RWPE1 (cell line): ENCODE measurements around the gene SLMAP.

Source experiments
- CTCF ChIA-PET: fragments of 350-600 bp; sonication (Branson Sonifier 250); formaldehyde crosslinking; extraction: SDS; loops from one replicate; lab custom pipeline; 2021; lab: Yijun Ruan, JAX
- POLR2A ChIA-PET: fragments of 400-600 bp; formaldehyde crosslinking; extraction: SDS; loops from one replicate; lab custom pipeline; 2020; ENCODE audit warnings: antibody characterized with exemption; ENCODE audit not compliant: low non-redundant PET; lab: Yijun Ruan, JAX
- DNase-seq: peaks from one replicate; pipeline ENCODE4 v3.0.0; 2012; ENCODE audit warnings: low spot score
- H3K27ac ChIP-seq: fragments of 450-650 bp; 2 replicates; pipeline ENCODE4 v1.5.1; 2017
- TF ChIP-seq, protein P1 (sequence below): fragments of 450-650 bp; conservative IDR thresholded peaks from 2 replicates; pipeline ENCODE4 v1.5.1; 2017; ENCODE audit warnings: low read depth, mild to moderate bottlenecking

The SLMAP gene

DNA sequence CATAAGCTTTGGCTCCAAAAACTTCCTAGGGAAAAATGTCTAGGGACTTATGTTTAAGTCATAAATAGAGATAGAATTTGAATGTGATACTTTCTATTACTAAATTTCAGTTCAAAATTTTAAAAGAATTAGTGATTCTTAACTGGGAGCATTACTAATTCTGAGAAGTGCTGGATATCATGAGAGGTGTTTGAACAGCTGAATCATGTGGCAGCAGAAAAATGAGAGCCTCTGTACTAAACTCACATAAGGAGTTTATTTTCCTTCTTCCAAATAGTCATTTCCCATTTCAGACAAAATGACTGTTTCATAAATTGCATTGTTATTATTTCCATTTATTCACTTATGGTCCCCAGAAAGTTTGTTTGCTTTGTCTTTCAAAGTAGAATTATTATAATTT is 62.7 kb downstream of the SLMAP start:
- H3K27ac ChIP-seq, result no peak overlapping the region
- TF ChIP-seq, protein P1, sequence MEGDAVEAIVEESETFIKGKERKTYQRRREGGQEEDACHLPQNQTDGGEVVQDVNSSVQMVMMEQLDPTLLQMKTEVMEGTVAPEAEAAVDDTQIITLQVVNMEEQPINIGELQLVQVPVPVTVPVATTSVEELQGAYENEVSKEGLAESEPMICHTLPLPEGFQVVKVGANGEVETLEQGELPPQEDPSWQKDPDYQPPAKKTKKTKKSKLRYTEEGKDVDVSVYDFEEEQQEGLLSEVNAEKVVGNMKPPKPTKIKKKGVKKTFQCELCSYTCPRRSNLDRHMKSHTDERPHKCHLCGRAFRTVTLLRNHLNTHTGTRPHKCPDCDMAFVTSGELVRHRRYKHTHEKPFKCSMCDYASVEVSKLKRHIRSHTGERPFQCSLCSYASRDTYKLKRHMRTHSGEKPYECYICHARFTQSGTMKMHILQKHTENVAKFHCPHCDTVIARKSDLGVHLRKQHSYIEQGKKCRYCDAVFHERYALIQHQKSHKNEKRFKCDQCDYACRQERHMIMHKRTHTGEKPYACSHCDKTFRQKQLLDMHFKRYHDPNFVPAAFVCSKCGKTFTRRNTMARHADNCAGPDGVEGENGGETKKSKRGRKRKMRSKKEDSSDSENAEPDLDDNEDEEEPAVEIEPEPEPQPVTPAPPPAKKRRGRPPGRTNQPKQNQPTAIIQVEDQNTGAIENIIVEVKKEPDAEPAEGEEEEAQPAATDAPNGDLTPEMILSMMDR, result no peak
- ChIA-PET CTCF (no interaction called here), POLR2A (no interaction called here)
- DNase-seq, result no peak

GRCh38 chr3:57820479-57820878 is 64.4 kb downstream of the SLMAP start:
- no peak for DNase-seq
- POLR2A ChIA-PET, result no interaction called here
- CTCF ChIA-PET, result no interaction called here
- H3K27ac ChIP-seq, result no peak overlapping the region
- TF ChIP-seq, protein P1, result no peak

GRCh38 chr3:57821765-57822164 is 65.7 kb downstream of the SLMAP start:
- ChIA-PET POLR2A (no interaction called here), CTCF (no interaction called here)

GRCh38 chr3:57822686-57823085 is 66.6 kb downstream of the SLMAP start:
- CTCF ChIA-PET, result no interaction called here
- TF ChIP-seq, protein P1, result no peak
- POLR2A ChIA-PET, result no interaction called here
- no peak for DNase-seq
- H3K27ac ChIP-seq, result no peak overlapping the region

More at GRCh38 chr3:57821765-57822164, 65.7 kb downstream of the SLMAP start:
- no peak for DNase-seq
- TF ChIP-seq, protein P1, result no peak
- H3K27ac ChIP-seq, result no peak overlapping the region

- DNase-seq, result no peak
- H3K27ac ChIP-seq, result no peak overlapping the region
- TF ChIP-seq, protein P1, result no peak
- CTCF ChIA-PET, result no interaction called here
- POLR2A ChIA-PET, result no interaction called here
These were observed 69.0 kb downstream of the SLMAP start for GRCh38 chr3:57825116-57825515.

DNA sequence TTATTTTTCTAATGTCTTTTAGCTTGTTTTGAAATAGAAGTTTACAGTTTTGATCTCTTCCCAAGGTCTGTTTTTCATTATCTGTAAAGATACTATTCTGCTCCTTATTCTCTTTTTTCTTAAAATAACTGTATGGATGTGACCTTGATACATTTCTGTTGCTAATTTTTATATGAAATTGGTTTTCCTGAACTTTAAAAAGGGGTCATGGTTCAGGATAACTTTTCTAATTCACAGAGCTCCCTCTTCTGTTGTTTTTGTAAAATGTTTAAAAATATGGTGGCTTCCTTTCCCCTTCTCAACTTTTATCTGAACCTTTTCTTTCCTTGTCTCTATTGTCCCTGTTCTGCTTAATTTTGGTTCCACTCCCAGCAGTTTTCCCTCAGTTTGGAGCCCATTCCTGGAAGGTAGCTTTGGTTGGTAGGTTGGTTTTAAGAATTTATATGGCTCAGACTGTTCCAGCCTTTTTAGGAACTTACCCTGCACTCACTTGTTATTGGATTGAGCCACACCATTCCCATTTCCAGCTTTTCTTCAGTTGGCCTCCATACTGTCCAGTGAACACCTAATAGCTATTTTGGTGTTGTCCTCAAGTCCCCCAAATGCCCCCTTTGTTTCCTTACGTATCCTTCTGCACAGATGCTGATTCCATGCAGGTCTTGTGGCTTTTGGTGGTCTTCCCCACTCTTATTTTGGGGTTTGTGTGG is 70.3 kb downstream of the SLMAP start:
- ChIA-PET POLR2A (no interaction called here), CTCF (no interaction called here)
- TF ChIP-seq, protein P1, result peak; percentile 35
- no peak overlapping the region for H3K27ac ChIP-seq
- no peak for DNase-seq
